ENCODE measurements around the gene FBXO44.

Gene FBXO44

GRCh38 chr1:11639372-11639771, 15.3 kb upstream of the FBXO44 start:
- FAIRE-seq, result no peak
- no peak for DNase-seq (ENCODE audit: low spot score)

- FAIRE-seq, result no peak
- DNase-seq (ENCODE audit: low spot score), result no peak
These were observed 14.6 kb upstream of the FBXO44 start for GRCh38 chr1:11640101-11640500.

- FAIRE-seq, result no peak
These were observed 13.7 kb upstream of the FBXO44 start for GRCh38 chr1:11640944-11641343.

GRCh38 chr1:11641776-11642305, 12.8 kb upstream of the FBXO44 start:
- FAIRE-seq (no peak), DNase-seq (ENCODE audit: low spot score) (no peak)

More at GRCh38 chr1:11640944-11641343, 13.7 kb upstream of the FBXO44 start:
- no peak for DNase-seq (ENCODE audit: low spot score)

- peak; percentile 84 for FAIRE-seq
- DNase-seq (ENCODE audit: low spot score), result peak; percentile 77
These were observed 12.2 kb upstream of the FBXO44 start for GRCh38 chr1:11642418-11643017.

- no peak for DNase-seq (ENCODE audit: low spot score)
- FAIRE-seq, result no peak
These were observed 10.9 kb upstream of the FBXO44 start for GRCh38 chr1:11643782-11644181.

GRCh38 chr1:11645270-11645669, 9.4 kb upstream of the FBXO44 start:
- DNase-seq (ENCODE audit: low spot score), result no peak
- no peak for FAIRE-seq

- FAIRE-seq, result peak; percentile 80
- DNase-seq (ENCODE audit: low spot score), result peak; percentile 77
These were observed 8.9 kb upstream of the FBXO44 start for GRCh38 chr1:11645670-11646265.

GRCh38 chr1:11646317-11646716, 8.4 kb upstream of the FBXO44 start:
- DNase-seq (ENCODE audit: low spot score) (no peak), FAIRE-seq (no peak)

GRCh38 chr1:11647333-11647732, 7.3 kb upstream of the FBXO44 start:
- no peak for FAIRE-seq
- no peak for DNase-seq (ENCODE audit: low spot score)

- DNase-seq (ENCODE audit: low spot score) (no peak), FAIRE-seq (no peak)
These were observed 6.6 kb upstream of the FBXO44 start for GRCh38 chr1:11648039-11648438.

GRCh38 chr1:11648732-11649158, 5.9 kb upstream of the FBXO44 start:
- no peak for DNase-seq (ENCODE audit: low spot score)

GRCh38 chr1:11649237-11649623, 5.4 kb upstream of the FBXO44 start:
- DNase-seq (ENCODE audit: low spot score), result no peak
- FAIRE-seq, result no peak

More at GRCh38 chr1:11648732-11649158, 5.9 kb upstream of the FBXO44 start:
- no peak for FAIRE-seq

GRCh38 chr1:11649624-11650330, 4.9 kb upstream of the FBXO44 start:
- DNase-seq (ENCODE audit: low spot score) (no peak), FAIRE-seq (no peak)

GRCh38 chr1:11650331-11650991, 4.2 kb upstream of the FBXO44 start:
- DNase-seq (ENCODE audit: low spot score) (peak; percentile 57), FAIRE-seq (peak; percentile 13)

- FAIRE-seq (no peak), DNase-seq (ENCODE audit: low spot score) (no peak)
These were observed 3.7 kb upstream of the FBXO44 start for GRCh38 chr1:11651017-11651416.

GRCh38 chr1:11652203-11652780, 2.4 kb upstream of the FBXO44 start:
- FAIRE-seq, result no peak
- DNase-seq (ENCODE audit: low spot score), result no peak

GRCh38 chr1:11653101-11653860, 1.4 kb upstream of the FBXO44 start:
- DNase-seq (ENCODE audit: low spot score) (peak; percentile 79), FAIRE-seq (peak; percentile 62)

GRCh38 chr1:11653861-11654136, 878 bp upstream of the FBXO44 start:
- FAIRE-seq, result no peak

GRCh38 chr1:11654939-11655808, 497 bp downstream of the FBXO44 start:
- FAIRE-seq (no peak), DNase-seq (ENCODE audit: low spot score) (no peak)

More at GRCh38 chr1:11653861-11654136, 878 bp upstream of the FBXO44 start:
- DNase-seq (ENCODE audit: low spot score), result no peak

All from urothelium cell line (cell line).